Measurements from ENCODE around the gene EPPIN. TPM values are rescaled to one million over a fixed set of nuclear protein-coding genes. Genes with fewer than 3 reads are reported as not detected.

Gene EPPIN
- total and polyA plus RNA-seq, 2 donors (not counting 1 experiment from before 2014, with no cell fraction given): not detected

DNA sequence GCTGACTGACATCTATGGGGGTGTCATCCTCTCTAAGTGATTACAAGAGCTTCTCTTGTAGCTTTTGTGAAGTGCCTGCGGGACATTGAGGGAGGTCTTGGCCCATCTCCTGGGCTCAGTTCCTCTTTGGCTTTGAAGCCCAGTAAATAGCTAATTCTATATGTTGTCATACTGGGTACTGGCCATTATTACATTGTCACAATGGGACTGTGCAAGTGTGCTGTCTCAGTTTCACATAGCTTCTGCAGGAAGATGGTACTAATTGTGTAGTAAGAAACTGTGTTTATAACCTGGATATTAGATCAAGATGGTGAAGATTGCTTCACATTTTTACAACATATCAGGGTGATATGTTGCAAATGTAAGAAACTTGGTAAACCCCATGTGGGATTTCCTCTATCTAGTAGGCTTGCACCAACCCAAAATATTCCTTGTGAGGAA lies 51.7 kb downstream of the EPPIN start:
- no peak overlapping the region for H3K4me3 Mint-ChIP-seq
- intact Hi-C loops (cut with micrococcal nuclease): no loop called here
- H3K4me1 Mint-ChIP-seq: no peaks in the 10 kb centered on the region
- no peak for DNase-seq
- POLR2A ChIA-PET: no interaction called here
- Histone ChIP-seq H3K79me2 (ENCODE audit: control insufficient read depth, insufficient read depth, low read length) (no peaks in the 10 kb centered on the region), H3K4me2 (replicated peaks; ENCODE audit: low read depth, low read length, poor library complexity, severe bottlenecking) (no peak overlapping the region), H3K27me3 (replicated peaks in 1 of 4; ENCODE audit: control extremely low read depth in 1 of 4, control insufficient read depth in 3 of 4, insufficient read depth in 4 of 4, low read length in 3 of 4) (peaks cover 0 to 9% (median 2%) of the 10 kb centered on the region in 4 experiments), H2AFZ (ENCODE audit: insufficient read depth, low read depth, low read length, poor library complexity, severe bottlenecking) (no peak overlapping the region), H3K36me3 (replicated peaks in 1 of 2; ENCODE audit: control extremely low read depth in 1 of 2, control insufficient read depth in 1 of 2, extremely low read depth in 1 of 2, insufficient read depth in 2 of 2, low read length in 1 of 2) (no peaks in the 10 kb centered on the region), H3K4me3 (ENCODE audit: control extremely low read depth in 1 of 5, extremely low read depth in 1 of 5, insufficient read depth in 1 of 5, low read depth in 2 of 5, low read length in 4 of 5) (no peak overlapping the region), H3K4me1 (ENCODE audit: control insufficient read depth in 2 of 2, insufficient read depth in 2 of 2, low read length in 2 of 2) (no peaks in the 10 kb centered on the region), H3K9ac (ENCODE audit: low read length) (no peak overlapping the region), H3K27ac (ENCODE audit: low read length in 2 of 2) (no peak overlapping the region), H4K20me1 (ENCODE audit: control insufficient read depth, insufficient read depth, low read length, poor library complexity, severe bottlenecking) (no peaks in the 10 kb centered on the region), H3K9me3 (ENCODE audit: control extremely low read depth in 1 of 3, control insufficient read depth in 2 of 3, insufficient read depth in 1 of 3, low read length in 2 of 3) (no peaks in the 10 kb centered on the region)
- CTCF ChIA-PET: no interaction called here
- no peaks in the 10 kb centered on the region for H3K9me3 Mint-ChIP-seq (ENCODE audit: insufficient read depth)
- WGBS (ENCODE audit: insufficient coverage): 67% methylated on average over 1 of the region's 1 CpG
- TF ChIP-seq, protein P1, sequence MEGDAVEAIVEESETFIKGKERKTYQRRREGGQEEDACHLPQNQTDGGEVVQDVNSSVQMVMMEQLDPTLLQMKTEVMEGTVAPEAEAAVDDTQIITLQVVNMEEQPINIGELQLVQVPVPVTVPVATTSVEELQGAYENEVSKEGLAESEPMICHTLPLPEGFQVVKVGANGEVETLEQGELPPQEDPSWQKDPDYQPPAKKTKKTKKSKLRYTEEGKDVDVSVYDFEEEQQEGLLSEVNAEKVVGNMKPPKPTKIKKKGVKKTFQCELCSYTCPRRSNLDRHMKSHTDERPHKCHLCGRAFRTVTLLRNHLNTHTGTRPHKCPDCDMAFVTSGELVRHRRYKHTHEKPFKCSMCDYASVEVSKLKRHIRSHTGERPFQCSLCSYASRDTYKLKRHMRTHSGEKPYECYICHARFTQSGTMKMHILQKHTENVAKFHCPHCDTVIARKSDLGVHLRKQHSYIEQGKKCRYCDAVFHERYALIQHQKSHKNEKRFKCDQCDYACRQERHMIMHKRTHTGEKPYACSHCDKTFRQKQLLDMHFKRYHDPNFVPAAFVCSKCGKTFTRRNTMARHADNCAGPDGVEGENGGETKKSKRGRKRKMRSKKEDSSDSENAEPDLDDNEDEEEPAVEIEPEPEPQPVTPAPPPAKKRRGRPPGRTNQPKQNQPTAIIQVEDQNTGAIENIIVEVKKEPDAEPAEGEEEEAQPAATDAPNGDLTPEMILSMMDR (IDR thresholded peaks at IDR 0.05): no peak
- TF ChIP-seq EZH2 (IDR thresholded peaks at IDR 0.05; ENCODE audit: borderline replicate concordance, insufficient read depth, low read depth, low read length, poor library complexity, severe bottlenecking): no peak
- no peak overlapping the region for H3K27ac Mint-ChIP-seq
- H3K27me3 Mint-ChIP-seq: peaks cover 38% of the 10 kb centered on the region
- ATAC-seq (ENCODE audit: low read depth): no peak

Small RNAs within 50 kb of the gene (small RNA-seq; reads per million reads assigned to genes)
- gene AL031663.1 (ENCODE audit: insufficient read length, low read depth, low replicate concordance) (not detected), gene HSPD1P21 (ENCODE audit: insufficient read length, low read depth, low replicate concordance) (not detected), gene RNA5SP485 (ENCODE audit: insufficient read length, low read depth, low replicate concordance) (not detected)

Other genes starting within 250 kb of the EPPIN start
- not detected in 2 replicates for gene RBPJL, start 240.6 kb downstream of the EPPIN start, total RNA-seq
- gene RBPJL, start 240.6 kb downstream of the EPPIN start, polyA plus RNA-seq: not detected in 2 replicates
- not detected in 2 replicates for gene MATN4, start 239.1 kb downstream of the EPPIN start, total RNA-seq
- gene MATN4, start 239.1 kb downstream of the EPPIN start, polyA plus RNA-seq: not detected in 2 replicates
- gene SDC4, start 199.0 kb downstream of the EPPIN start, total RNA-seq: 0.19 TPM in 1 of 2 replicates, not detected in the other
- 0.04 and 0.20 TPM in 2 replicates for gene SDC4, start 199.0 kb downstream of the EPPIN start, polyA plus RNA-seq
- gene SYS1, start 184.2 kb downstream of the EPPIN start, total RNA-seq: 57.7 and 61.4 TPM in 2 replicates
- 25.1 and 25.3 TPM in 2 replicates for gene SYS1, start 184.2 kb downstream of the EPPIN start, polyA plus RNA-seq
- not detected in 2 replicates for gene TP53TG5, start 169.1 kb downstream of the EPPIN start, total RNA-seq
- not detected in 2 replicates for gene TP53TG5, start 169.1 kb downstream of the EPPIN start, polyA plus RNA-seq
- 3.6 TPM in 2 replicates for gene DBNDD2, start 139.1 kb downstream of the EPPIN start, total RNA-seq
- 3.1 and 9.1 TPM in 2 replicates for gene DBNDD2, start 139.1 kb downstream of the EPPIN start, polyA plus RNA-seq
- 106 and 110 TPM in 2 replicates for gene PIGT, start 131.3 kb downstream of the EPPIN start, total RNA-seq
- gene PIGT, start 131.3 kb downstream of the EPPIN start, polyA plus RNA-seq: 41.5 and 51.6 TPM in 2 replicates
- 1.0 TPM in 1 of 2 replicates, not detected in the other for gene WFDC2, start 77.6 kb downstream of the EPPIN start, total RNA-seq
- 0.81 TPM in 1 of 2 replicates, not detected in the other for gene WFDC2, start 77.6 kb downstream of the EPPIN start, polyA plus RNA-seq
- not detected in 2 replicates for gene SPINT3, start 31.8 kb downstream of the EPPIN start, total RNA-seq
- gene SPINT3, start 31.8 kb downstream of the EPPIN start, polyA plus RNA-seq: not detected in 2 replicates
- gene WFDC6, start 7.9 kb downstream of the EPPIN start, total RNA-seq: not detected in 2 replicates
- gene WFDC6, start 7.9 kb downstream of the EPPIN start, polyA plus RNA-seq: not detected in 2 replicates
- not detected in 2 replicates for gene WFDC8, start 31.9 kb upstream of the EPPIN start, total RNA-seq
- not detected in 2 replicates for gene WFDC8, start 31.9 kb upstream of the EPPIN start, polyA plus RNA-seq
- gene WFDC10A, start 82.3 kb upstream of the EPPIN start, total RNA-seq: not detected in 2 replicates
- not detected in 2 replicates for gene WFDC10A, start 82.3 kb upstream of the EPPIN start, polyA plus RNA-seq
- gene WFDC9, start 83.9 kb upstream of the EPPIN start, total RNA-seq: not detected in 2 replicates
- not detected in 2 replicates for gene WFDC9, start 83.9 kb upstream of the EPPIN start, polyA plus RNA-seq
- not detected in 2 replicates for gene WFDC11, start 122.8 kb upstream of the EPPIN start, total RNA-seq
- not detected in 2 replicates for gene WFDC11, start 122.8 kb upstream of the EPPIN start, polyA plus RNA-seq
- not detected in 2 replicates for gene WFDC13, start 154.6 kb upstream of the EPPIN start, total RNA-seq
- gene WFDC13, start 154.6 kb upstream of the EPPIN start, polyA plus RNA-seq: not detected in 2 replicates
- not detected in 2 replicates for gene WFDC10B, start 157.6 kb upstream of the EPPIN start, total RNA-seq
- gene WFDC10B, start 157.6 kb upstream of the EPPIN start, polyA plus RNA-seq: 0.30 TPM in 1 of 2 replicates, not detected in the other
- gene SPINT4, start 174.9 kb upstream of the EPPIN start, total RNA-seq: not detected in 2 replicates
- gene SPINT4, start 174.9 kb upstream of the EPPIN start, polyA plus RNA-seq: not detected in 2 replicates
- not detected in 2 replicates for gene WFDC3, start 244.5 kb upstream of the EPPIN start, total RNA-seq
- 0.26 TPM in 1 of 2 replicates, not detected in the other for gene WFDC3, start 244.5 kb upstream of the EPPIN start, polyA plus RNA-seq
- gene DNTTIP1, start 244.6 kb upstream of the EPPIN start, total RNA-seq: 20.1 and 27.3 TPM in 2 replicates
- gene DNTTIP1, start 244.6 kb upstream of the EPPIN start, polyA plus RNA-seq: 20.9 and 25.3 TPM in 2 replicates

All from B cell (primary cell).